MCF 10A (cell line): ENCODE results near the gene CYSLTR2. TPM values are rescaled to one million over a fixed set of nuclear protein-coding genes. Genes with fewer than 3 reads are reported as not detected.

Experiments
- BruUV-seq: library from RNA; stranded (reverse); fragments of 400-500 nt; replicated peaks from 2 replicates; lab custom pipeline; 2021; lab: Mats Ljungman, UMichigan
- CTCF ChIA-PET: fragments of 300-600 bp; sonication (Branson Sonifier 250); formaldehyde crosslinking; extraction: SDS; loops from one replicate; lab custom pipeline; 2021; ENCODE audit warnings: antibody characterized with exemption, inconsistent platforms; lab: Yijun Ruan, JAX
- POLR2A ChIA-PET: fragments of 300-600, 350-650 bp; sonication (Branson Sonifier 250); formaldehyde crosslinking; extraction: SDS; loops from one replicate; lab custom pipeline; 2020; ENCODE audit warnings: antibody characterized with exemption, inconsistent platforms; lab: Yijun Ruan, JAX
- DNase-seq: peaks from one replicate; pipeline ENCODE4 v3.0.0-alpha.2; 2018; ENCODE audit not compliant: unreplicated experiment
- H3K27ac Mint-ChIP-seq: one replicate; pipeline ENCODE4 v1.8.0; 2022; ENCODE audit warnings: mild to moderate bottlenecking, low read depth, mixed read lengths; ENCODE audit not compliant: unreplicated experiment
- H3K27me3 Mint-ChIP-seq: one replicate; pipeline ENCODE4 v1.8.0; 2022; ENCODE audit warnings: mixed read lengths; ENCODE audit not compliant: insufficient read depth, unreplicated experiment
- H3K36me3 Mint-ChIP-seq: one replicate; pipeline ENCODE4 v1.8.0; 2022; ENCODE audit warnings: mild to moderate bottlenecking, moderate library complexity, mixed read lengths; ENCODE audit not compliant: insufficient read depth, unreplicated experiment
- H3K4me1 Mint-ChIP-seq: one replicate; pipeline ENCODE4 v1.8.0; 2022; ENCODE audit warnings: mixed read lengths; ENCODE audit not compliant: insufficient read depth, unreplicated experiment
- H3K4me3 Mint-ChIP-seq: one replicate; pipeline ENCODE4 v1.8.0; 2022; ENCODE audit warnings: mild to moderate bottlenecking, moderate library complexity, mixed read lengths; ENCODE audit not compliant: unreplicated experiment
- H3K9me3 Mint-ChIP-seq: one replicate; pipeline ENCODE4 v1.8.0; 2022; ENCODE audit warnings: mixed read lengths; ENCODE audit not compliant: unreplicated experiment
- intact Hi-C: fragments of 100-400 bp; cut with micrococcal nuclease; formaldehyde crosslinking; loops from 2 replicates; pipeline ENCODE4 v1.14.1; 2022
- total RNA-seq: library from RNA; stranded (reverse); gene quantifications from 2 replicates; pipeline ENCODE4 v1.2.3, GENCODE V29; 2022
- TF ChIP-seq, protein P1 (sequence below): fragments of 200-600 bp; IDR thresholded peaks from one replicate; pipeline ENCODE4 v1.8.0; 2022; ENCODE audit warnings: antibody characterized with exemption, mild to moderate bottlenecking; ENCODE audit not compliant: unreplicated experiment

CYSLTR2 gene
- total RNA-seq, 1 experiment from 2014 or later = not detected

DNA sequence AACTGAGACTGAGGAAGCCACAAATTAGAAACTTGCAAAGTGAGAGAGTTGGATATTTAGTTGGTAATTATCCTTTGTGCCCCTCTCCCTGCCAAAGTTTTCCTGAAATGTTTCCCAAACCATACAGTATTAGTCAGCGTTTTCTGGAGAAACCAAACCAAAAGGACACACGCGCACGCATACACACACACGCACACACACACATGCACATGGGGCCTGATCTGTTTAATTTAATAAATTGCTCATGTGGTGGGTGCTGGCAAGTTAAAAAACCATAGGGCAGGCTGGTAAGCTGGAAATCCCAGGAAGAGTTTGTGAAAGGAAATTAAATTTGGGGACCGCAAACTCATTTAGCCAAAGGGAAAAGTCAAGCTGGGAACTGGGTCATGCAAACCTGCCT, 11.7 kb upstream of the CYSLTR2 start:
- Mint-ChIP-seq H3K27me3 (peaks cover 28% of the 10 kb centered on the region), H3K36me3 (no peaks in the 10 kb centered on the region), H3K4me3 (no peak overlapping the region), H3K9me3 (no peaks in the 10 kb centered on the region), H3K27ac (no peak overlapping the region), H3K4me1 (no peaks in the 10 kb centered on the region)
- BruUV-seq = no TSS peak
- CTCF ChIA-PET = no interaction called here
- POLR2A ChIA-PET = no interaction called here
- intact Hi-C loops = no loop called here
- TF ChIP-seq, protein P1, sequence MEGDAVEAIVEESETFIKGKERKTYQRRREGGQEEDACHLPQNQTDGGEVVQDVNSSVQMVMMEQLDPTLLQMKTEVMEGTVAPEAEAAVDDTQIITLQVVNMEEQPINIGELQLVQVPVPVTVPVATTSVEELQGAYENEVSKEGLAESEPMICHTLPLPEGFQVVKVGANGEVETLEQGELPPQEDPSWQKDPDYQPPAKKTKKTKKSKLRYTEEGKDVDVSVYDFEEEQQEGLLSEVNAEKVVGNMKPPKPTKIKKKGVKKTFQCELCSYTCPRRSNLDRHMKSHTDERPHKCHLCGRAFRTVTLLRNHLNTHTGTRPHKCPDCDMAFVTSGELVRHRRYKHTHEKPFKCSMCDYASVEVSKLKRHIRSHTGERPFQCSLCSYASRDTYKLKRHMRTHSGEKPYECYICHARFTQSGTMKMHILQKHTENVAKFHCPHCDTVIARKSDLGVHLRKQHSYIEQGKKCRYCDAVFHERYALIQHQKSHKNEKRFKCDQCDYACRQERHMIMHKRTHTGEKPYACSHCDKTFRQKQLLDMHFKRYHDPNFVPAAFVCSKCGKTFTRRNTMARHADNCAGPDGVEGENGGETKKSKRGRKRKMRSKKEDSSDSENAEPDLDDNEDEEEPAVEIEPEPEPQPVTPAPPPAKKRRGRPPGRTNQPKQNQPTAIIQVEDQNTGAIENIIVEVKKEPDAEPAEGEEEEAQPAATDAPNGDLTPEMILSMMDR = no peak
- DNase-seq = no peak

DNA sequence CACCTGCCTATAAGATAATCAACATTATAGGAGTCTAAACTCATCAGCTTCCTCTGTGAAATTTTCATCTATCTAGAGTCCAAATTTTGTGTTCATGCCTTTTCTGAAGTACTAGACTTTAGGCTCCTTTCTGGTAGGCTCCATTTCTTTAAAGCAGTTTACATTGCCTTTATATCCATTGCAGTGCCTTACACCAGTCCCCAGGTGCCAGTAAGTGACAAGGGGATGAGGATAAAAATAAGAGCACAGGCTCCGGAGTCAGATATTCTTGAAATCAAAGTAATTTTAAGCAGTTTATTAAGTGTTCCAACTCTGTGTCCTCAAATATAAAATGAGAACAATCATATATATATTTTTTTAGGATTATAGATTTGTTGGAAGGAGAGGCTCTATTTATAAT, 10.6 kb upstream of the CYSLTR2 start:
- H3K4me3 Mint-ChIP-seq = no peak overlapping the region
- no peak for DNase-seq
- H3K27me3 Mint-ChIP-seq = peaks cover 30% of the 10 kb centered on the region
- no peaks in the 10 kb centered on the region for H3K9me3 Mint-ChIP-seq
- BruUV-seq = no TSS peak
- H3K27ac Mint-ChIP-seq = no peak overlapping the region
- TF ChIP-seq, protein P1 = no peak
- intact Hi-C loops = no loop called here
- H3K36me3 Mint-ChIP-seq = no peaks in the 10 kb centered on the region
- POLR2A ChIA-PET = no interaction called here
- CTCF ChIA-PET = no interaction called here
- no peaks in the 10 kb centered on the region for H3K4me1 Mint-ChIP-seq

DNA sequence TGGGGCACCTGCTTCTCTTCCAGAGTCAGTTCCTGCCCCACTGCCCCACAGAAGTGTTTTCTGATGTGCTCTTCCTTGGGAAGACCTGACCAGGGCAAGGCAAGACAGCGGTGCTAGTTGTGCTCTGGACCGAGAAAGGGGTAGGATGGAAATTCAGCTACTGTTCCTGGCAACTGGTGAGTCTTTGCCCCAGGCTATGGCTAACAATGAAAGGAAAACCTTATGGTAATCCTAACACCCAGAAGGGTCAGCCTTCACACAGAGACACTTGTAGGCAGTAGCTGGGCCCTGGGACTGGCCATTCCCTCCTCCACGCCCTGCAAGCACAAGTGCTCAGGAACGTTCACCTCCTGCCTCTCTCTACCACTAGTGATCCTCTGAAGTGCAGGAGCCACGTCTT, 9.6 kb upstream of the CYSLTR2 start:
- BruUV-seq = no TSS peak
- POLR2A ChIA-PET = no interaction called here
- CTCF ChIA-PET = interaction anchor here (0.8 kb wide), 1 partner anchor 125 kb away, joined by 3 read pairs; no protein-coding TSS in a partner anchor

DNA sequence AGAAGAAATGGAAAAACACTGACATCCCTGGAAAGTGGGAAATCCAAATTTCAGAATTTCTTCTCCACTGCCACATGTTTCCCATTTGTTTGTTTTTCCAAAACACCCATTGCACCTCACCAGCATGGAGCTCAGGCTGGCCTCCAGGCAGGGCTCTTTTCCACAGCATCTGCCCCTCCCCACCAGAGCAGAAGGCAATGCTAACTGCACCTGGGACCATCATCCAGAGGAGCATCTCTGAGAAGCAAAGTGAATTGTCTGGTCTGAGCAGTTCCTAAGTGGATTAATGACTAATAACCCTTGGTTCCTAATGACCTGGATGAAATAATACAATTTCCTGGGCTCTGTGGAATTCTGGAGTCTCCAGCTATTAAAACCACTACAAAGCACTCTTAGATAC, 8.8 kb upstream of the CYSLTR2 start:
- Mint-ChIP-seq H3K36me3 (no peaks in the 10 kb centered on the region), H3K4me1 (no peaks in the 10 kb centered on the region), H3K9me3 (no peaks in the 10 kb centered on the region), H3K27me3 (peaks cover 22% of the 10 kb centered on the region), H3K27ac (no peak overlapping the region), H3K4me3 (no peak overlapping the region)
- DNase-seq = no peak
- ChIA-PET CTCF (no interaction called here), POLR2A (interaction anchor here (0.6 kb wide), 1 partner anchor 850 kb away, joined by 3 read pairs; no protein-coding TSS in a partner anchor)
- intact Hi-C loops = no loop called here
- TF ChIP-seq, protein P1 = no peak
- no TSS peak for BruUV-seq

More for the DNA sequence above, 9.6 kb upstream of the CYSLTR2 start:
- H3K27ac Mint-ChIP-seq = no peak overlapping the region
- no peaks in the 10 kb centered on the region for H3K9me3 Mint-ChIP-seq
- TF ChIP-seq, protein P1 = no peak
- intact Hi-C loops = no loop called here
- no peaks in the 10 kb centered on the region for H3K4me1 Mint-ChIP-seq
- no peak overlapping the region for H3K4me3 Mint-ChIP-seq
- no peaks in the 10 kb centered on the region for H3K36me3 Mint-ChIP-seq
- H3K27me3 Mint-ChIP-seq = peaks cover 30% of the 10 kb centered on the region
- no peak for DNase-seq
